Small intestine (tissue), 16 donors: ENCODE data around the gene RAB5B. TPM values are rescaled to one million over a fixed set of nuclear protein-coding genes. Genes with fewer than 3 reads are reported as not detected.

Experiments
- DNase-seq, 2 donors: peaks; one replicate each; pipeline versions ENCODE4 v3.0.0 to v3.0.0-alpha.2; 2013
- FAIRE-seq: peaks from 2 replicates; lab custom pipeline; 2012; peaks lifted over from hg19 to GRCh38; lab: Jason Lieb, UNC
- H3K27ac ChIP-seq, 3 donors: one replicate each; pipeline ENCODE4 v1.5.1; 2013; ENCODE audit warnings: low read length in 2 of 3, mild to moderate bottlenecking in 2 of 3, control low read depth in 1 of 3, inconsistent platforms in 1 of 3, low read depth in 1 of 3, moderate library complexity in 1 of 3
- H3K27me3 ChIP-seq, 3 donors: one replicate each; pipeline ENCODE4 v1.6.1; 2013; ENCODE audit warnings: low read length in 3 of 3, inconsistent platforms in 1 of 3; ENCODE audit not compliant: control insufficient read depth in 3 of 3, insufficient read depth in 3 of 3
- H3K36me3 ChIP-seq, 3 donors: one replicate each; pipeline ENCODE4 v1.6.1; 2013; ENCODE audit warnings: low read length in 3 of 3, inconsistent platforms in 1 of 3, low read depth in 1 of 3, mild to moderate bottlenecking in 1 of 3, moderate library complexity in 1 of 3; ENCODE audit not compliant: control insufficient read depth in 3 of 3, insufficient read depth in 2 of 3
- H3K4me1 ChIP-seq, 3 donors: one replicate each; pipeline ENCODE4 v1.6.1; 2013; ENCODE audit warnings: low read length in 2 of 3, inconsistent platforms in 1 of 3, low read depth in 1 of 3, mild to moderate bottlenecking in 1 of 3, moderate library complexity in 1 of 3; ENCODE audit not compliant: control insufficient read depth in 3 of 3, insufficient read depth in 2 of 3
- H3K4me3 ChIP-seq, 3 donors: one replicate each; pipeline ENCODE4 v1.5.1; 2013; ENCODE audit warnings: low read length in 3 of 3, control low read depth in 1 of 3, inconsistent platforms in 1 of 3, low read depth in 1 of 3, mild to moderate bottlenecking in 1 of 3, moderate library complexity in 1 of 3
- H3K9me3 ChIP-seq, 2 donors: one replicate each; pipeline ENCODE4 v1.6.1; 2013; ENCODE audit warnings: low read depth in 1 of 2, low read length in 1 of 2; ENCODE audit not compliant: control insufficient read depth in 2 of 2, insufficient read depth in 1 of 2
- WGBS, 3 donors: extraction: QIAGEN DNeasy Blood & Tissue Kit; methylation state at CpG; one replicate each; pipeline ENCODE4 v1.1.7; 2013; 5-methylcytosine and 5-hydroxymethylcytosine counted together
- long read RNA-seq, 10 donors: transcript quantifications; one replicate each; lab custom pipeline, GENCODE V29; 2026
- polyA plus RNA-seq, 4 donors: library from polyadenylated mRNA; stranded (reverse) in 3 of 4; unstranded in 1 of 4; fragments of 200-250 nt in 3 of 4; fragments of 120-200 nt in 1 of 4; gene quantifications; one replicate each; pipeline versions ENCODE4 v1.2.1 to v1.2.3, GENCODE V29; 2013
- donor health status: healthy with polysubstance abuse.
- donor health status: control.
- donor health status: control.
- donor health status: Bipolar disorder and iron deficiency.
- donor health status: healthy.

The RAB5B gene, protein sequence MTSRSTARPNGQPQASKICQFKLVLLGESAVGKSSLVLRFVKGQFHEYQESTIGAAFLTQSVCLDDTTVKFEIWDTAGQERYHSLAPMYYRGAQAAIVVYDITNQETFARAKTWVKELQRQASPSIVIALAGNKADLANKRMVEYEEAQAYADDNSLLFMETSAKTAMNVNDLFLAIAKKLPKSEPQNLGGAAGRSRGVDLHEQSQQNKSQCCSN
- polyA plus RNA-seq = 100 to 1,000 TPM in 1 of 4 donors, 10 to 100 TPM in 3; 45.8 to 119 (median 48.5) TPM
- long read RNA-seq, donor 1, full-length matches to known transcripts = 61 of 186 reads
- long read RNA-seq, donor 1, partial matches to known transcripts = 125 of 186 reads
- long read RNA-seq, donor 1, other reads (novel, unspliced or antisense) = 0 of 186 reads
- long read RNA-seq, donor 2, full-length matches to known transcripts = 18 of 84 reads
- long read RNA-seq, donor 2, partial matches to known transcripts = 66 of 84 reads
- long read RNA-seq, donor 2, other reads (novel, unspliced or antisense) = 0 of 84 reads
- long read RNA-seq, donor 3, full-length matches to known transcripts = 21 of 78 reads
- long read RNA-seq, donor 3, partial matches to known transcripts = 57 of 78 reads
- long read RNA-seq, donor 3, other reads (novel, unspliced or antisense) = 0 of 78 reads
- long read RNA-seq, donor 4 = 0 reads
- long read RNA-seq, donor 5, full-length matches to known transcripts = 12 of 18 reads
- long read RNA-seq, donor 5, partial matches to known transcripts = 6 of 18 reads
- long read RNA-seq, donor 5, other reads (novel, unspliced or antisense) = 0 of 18 reads
- long read RNA-seq, donor 6, full-length matches to known transcripts = 17 of 67 reads
- long read RNA-seq, donor 6, partial matches to known transcripts = 50 of 67 reads
- long read RNA-seq, donor 6, other reads (novel, unspliced or antisense) = 0 of 67 reads
- long read RNA-seq, donor 7 = 0 reads
- long read RNA-seq, donor 8, full-length matches to known transcripts = 3 of 9 reads
- long read RNA-seq, donor 8, partial matches to known transcripts = 6 of 9 reads
- long read RNA-seq, donor 8, other reads (novel, unspliced or antisense) = 0 of 9 reads
- long read RNA-seq, donor 9, full-length matches to known transcripts = 4 of 11 reads
- long read RNA-seq, donor 9, partial matches to known transcripts = 7 of 11 reads
- long read RNA-seq, donor 9, other reads (novel, unspliced or antisense) = 0 of 11 reads
- long read RNA-seq, donor 10, full-length matches to known transcripts = 42 of 106 reads
- long read RNA-seq, donor 10, partial matches to known transcripts = 57 of 106 reads
- long read RNA-seq, donor 10, other reads (novel, unspliced or antisense) = 7 of 106 reads

- H3K4me3 ChIP-seq = peak within 1 kb of the TSS; percentile 96 to 97 (median 97)
- no peaks in the 10 kb centered on the region for H3K9me3 ChIP-seq
- FAIRE-seq (peak; percentile 93), DNase-seq (peak; percentile 99 to 100)
- no peaks in the 10 kb centered on the region for H3K27me3 ChIP-seq
- peaks cover 0 to 18% (median 0%) of the 10 kb centered on the region in 3 donors for H3K4me1 ChIP-seq
- peak within 1 kb of the TSS; percentile 94 to 98 (median 95) for H3K27ac ChIP-seq
- H3K36me3 ChIP-seq = peaks cover 0 to 24% (median 0%) of the 10 kb centered on the region in 3 donors
- 0% methylated on average over 34 to 39 of the region's 39 CpGs for WGBS, 3 donors
These were observed at the start of gene RAB5B for GRCh38 chr12:55973599-55974307. RAB5B (plus strand) TSS chr12:55974078; CDS start chr12:55986961, 12,883 bp downstream.

DNA sequence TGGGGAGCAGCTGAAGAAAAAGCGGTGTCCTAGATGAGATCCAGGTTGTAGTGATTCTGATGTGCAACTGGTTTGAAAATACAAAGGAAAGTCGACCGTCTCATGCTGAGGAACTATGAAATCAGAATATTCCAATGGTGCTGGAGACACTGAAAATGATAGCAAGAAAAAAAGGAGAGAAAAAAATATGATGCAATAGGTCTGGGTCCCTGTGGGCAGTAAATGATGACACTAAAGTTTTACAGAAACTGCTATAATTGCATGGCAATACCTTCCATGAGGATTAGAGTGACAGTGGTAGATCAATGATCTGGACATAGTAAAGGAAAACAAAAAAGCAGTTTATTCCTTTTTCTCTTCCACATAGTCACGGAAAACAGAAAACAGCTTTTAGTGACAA, 48.5 kb upstream of the RAB5B start:
- Histone ChIP-seq H3K9me3 (no peaks in the 10 kb centered on the region), H3K4me3 (no peak overlapping the region), H3K27me3 (no peaks in the 10 kb centered on the region), H3K4me1 (peaks cover 3 to 28% (median 4%) of the 10 kb centered on the region in 3 donors), H3K27ac (no peak overlapping the region), H3K36me3 (peaks cover 0 to 5% (median 1%) of the 10 kb centered on the region in 3 donors)
- WGBS, 3 donors = 84 to 88% (median 86%) methylated on average over 4 of the region's 4 CpGs
- FAIRE-seq (no peak), DNase-seq (no peak)

GRCh38 chr12:55925870-55926737, 47.8 kb upstream of the RAB5B start:
- Histone ChIP-seq H3K4me3 (peak overlapping the region; percentile 88 to 91 (median 89)), H3K4me1 (peaks cover 4 to 35% (median 6%) of the 10 kb centered on the region in 3 donors), H3K9me3 (no peaks in the 10 kb centered on the region), H3K27ac (peak overlapping the region; percentile 94 to 99 (median 96)), H3K36me3 (peaks cover 0 to 5% (median 1%) of the 10 kb centered on the region in 3 donors), H3K27me3 (no peaks in the 10 kb centered on the region)
- DNase-seq = no peak
- 7 to 11% (median 7%) methylated on average over 10 of the region's 10 CpGs for WGBS, 3 donors
- no peak for FAIRE-seq

DNA sequence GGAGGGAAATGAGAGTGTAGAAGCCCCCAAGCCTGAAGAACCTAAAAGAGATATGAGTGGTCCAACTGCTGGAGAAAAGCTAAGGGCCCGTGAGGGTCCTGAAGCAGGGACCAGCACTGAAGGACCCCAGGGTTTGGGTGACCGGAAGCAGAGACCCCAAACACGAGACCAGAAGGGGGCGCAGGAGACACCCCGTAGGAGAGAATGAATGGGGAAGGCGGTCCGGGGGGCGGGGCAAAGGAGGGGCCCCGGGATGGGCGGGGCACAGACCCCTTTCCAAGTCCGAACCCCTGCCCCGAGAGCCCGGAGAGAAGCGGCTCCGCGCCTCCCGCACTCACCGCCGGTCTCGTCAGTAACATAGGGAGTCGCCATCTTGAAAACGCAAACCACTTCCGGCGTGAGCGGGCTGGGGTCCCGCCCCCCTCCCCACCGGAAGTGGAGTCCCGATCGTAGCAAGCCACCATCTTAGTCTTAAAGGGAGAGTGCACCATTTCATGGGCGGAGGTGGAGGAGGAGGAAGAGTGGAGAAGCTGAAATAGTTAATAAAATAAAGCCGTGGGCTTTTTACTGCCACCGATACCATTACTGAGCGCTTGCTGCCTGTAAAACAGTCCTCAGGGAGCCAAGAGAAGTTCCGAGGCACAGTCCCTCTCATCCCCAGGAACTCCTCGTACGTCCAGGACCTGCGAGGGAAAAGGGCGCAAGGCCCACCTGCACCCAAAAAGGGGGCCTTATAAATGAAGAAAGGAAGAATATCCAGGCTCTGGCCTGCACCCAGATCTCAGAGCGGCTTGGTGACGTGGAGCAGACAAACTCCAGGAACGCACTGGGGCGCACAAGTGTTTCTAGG, 46.9 kb upstream of the RAB5B start:
- Histone ChIP-seq H3K9me3 (no peaks in the 10 kb centered on the region), H3K4me1 (peaks cover 4 to 41% (median 6%) of the 10 kb centered on the region in 3 donors), H3K27me3 (no peaks in the 10 kb centered on the region), H3K4me3 (peak overlapping the region; percentile 88 to 91 (median 89)), H3K36me3 (peaks cover 0 to 3% (median 1%) of the 10 kb centered on the region in 3 donors), H3K27ac (peak overlapping the region; percentile 94 to 99 (median 96))
- WGBS, 3 donors = 0 to 1% (median 0%) methylated on average over 40 to 42 of the region's 42 CpGs
- peak; percentile 92 to 97 for DNase-seq
- no peak for FAIRE-seq

GRCh38 chr12:55927588-55928502, 46.0 kb upstream of the RAB5B start, which contains the start of gene PYM1:
PYM1 (minus strand) TSS chr12:55927894; CDS start chr12:55927761, 133 bp downstream.
- FAIRE-seq (no peak), DNase-seq (peak; percentile 84 to 93)
- H3K4me1 ChIP-seq = peaks cover 4 to 48% (median 9%) of the 10 kb centered on the region in 3 donors
- H3K36me3 ChIP-seq = peaks cover 0 to 3% (median 1%) of the 10 kb centered on the region in 3 donors
- peak within 1 kb of the TSS; percentile 94 to 99 (median 96) for H3K27ac ChIP-seq
- no peaks in the 10 kb centered on the region for H3K27me3 ChIP-seq
- WGBS, 3 donors = 0 to 4% (median 1%) methylated on average over 45 to 49 of the region's 49 CpGs
- H3K9me3 ChIP-seq = no peaks in the 10 kb centered on the region
- H3K4me3 ChIP-seq = peak within 1 kb of the TSS; percentile 88 to 91 (median 89)
